ENCODE results near the gene FANCD2.
"Not testable (repeated sequence)": the region's sequence is repeated elsewhere in the genome, so short reads cannot be mapped to it uniquely, and the experiment has no call there.

Gene FANCD2

DNA sequence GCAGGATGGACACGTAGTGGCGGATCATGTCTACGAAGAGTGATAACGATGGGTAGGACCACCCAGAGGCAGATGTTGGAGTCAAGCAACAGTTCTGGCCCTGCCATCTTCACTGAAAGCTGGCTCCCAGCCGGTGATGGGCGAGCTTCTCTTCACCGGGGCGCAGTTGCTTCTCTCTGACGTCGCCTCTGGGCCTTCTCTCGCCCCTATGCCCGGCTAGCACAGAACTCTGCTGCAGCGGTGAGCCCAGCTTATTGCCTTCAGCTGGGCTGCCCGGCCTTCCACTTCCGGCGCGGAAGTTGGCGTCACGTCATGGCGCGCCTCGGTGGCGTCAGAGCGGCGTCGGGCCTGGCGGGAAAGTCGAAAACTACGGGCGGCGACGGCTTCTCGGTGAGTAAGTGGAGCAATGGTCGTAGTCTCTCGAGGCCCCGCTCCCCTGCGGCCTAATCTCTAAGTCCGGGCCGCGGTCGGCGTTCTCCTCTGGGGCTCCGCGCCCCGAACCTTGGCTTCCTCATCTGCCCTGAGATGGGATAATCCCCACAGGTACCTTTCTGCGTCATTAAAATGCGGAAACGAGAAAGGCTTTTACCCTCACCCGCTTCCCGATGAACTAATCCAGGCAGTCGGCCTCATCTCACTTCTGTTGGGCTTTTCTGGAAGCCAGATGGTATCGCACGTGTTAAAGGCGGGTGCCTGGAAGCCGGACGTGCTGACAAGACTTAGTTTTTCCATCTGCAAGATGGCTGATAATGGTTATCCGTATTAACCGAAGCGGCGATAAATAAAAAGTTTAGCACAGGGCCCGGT is at the start of gene FANCD2:
FANCD2 (plus strand) TSS at position 354 of the 807 bp plus-strand sequence. CDS start 2,221 bp downstream, outside the sequence.
- DNase-seq (ENCODE audit: low read depth), result peak; percentile 78

DNA sequence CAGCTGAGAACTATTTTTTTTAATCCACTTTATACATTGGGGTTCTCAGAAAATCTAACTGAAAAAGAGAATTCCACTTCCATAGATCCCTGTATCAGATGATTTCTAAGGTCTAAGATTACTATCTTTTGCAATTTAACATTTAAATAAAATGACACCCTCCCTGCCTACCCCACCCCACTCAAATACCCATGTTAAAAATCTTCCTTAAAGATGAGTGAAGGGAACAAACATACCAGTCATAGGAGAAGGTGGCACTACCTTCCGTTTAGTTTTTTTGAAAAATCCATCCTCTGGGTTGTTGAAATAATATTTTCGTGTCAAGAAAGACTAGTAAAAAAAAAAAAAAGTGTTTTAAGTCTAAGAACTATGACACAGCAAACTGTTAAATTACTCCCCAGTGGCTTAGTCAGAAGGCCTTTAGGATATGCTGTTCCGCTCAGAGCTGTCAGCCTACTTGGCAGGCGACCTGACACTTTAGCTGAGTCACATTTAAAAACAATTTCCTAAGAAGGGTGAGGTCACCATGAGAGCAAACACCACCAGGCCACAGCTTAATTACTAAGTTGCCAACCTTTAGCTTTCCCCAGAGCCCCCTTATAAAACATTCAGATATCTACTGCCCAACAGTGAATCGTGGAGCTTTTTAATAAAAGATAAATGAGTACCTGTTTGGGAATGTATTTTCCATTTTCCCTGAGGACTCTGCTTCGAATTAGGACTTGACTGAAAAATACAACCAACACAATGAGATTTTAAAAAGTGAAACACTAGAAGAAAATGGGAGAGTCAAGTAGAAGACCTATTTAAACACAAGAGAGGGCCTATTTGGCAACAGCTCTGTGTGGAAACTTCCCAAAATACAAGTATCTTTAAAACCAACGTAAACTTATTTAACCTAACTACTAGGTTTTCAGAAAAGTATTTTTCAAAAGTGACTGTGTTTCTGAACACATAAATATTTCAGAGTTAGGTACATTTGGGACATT is 49.2 kb upstream of the FANCD2 start:
- DNase-seq (ENCODE audit: low read depth), result peak; percentile 99

DNA sequence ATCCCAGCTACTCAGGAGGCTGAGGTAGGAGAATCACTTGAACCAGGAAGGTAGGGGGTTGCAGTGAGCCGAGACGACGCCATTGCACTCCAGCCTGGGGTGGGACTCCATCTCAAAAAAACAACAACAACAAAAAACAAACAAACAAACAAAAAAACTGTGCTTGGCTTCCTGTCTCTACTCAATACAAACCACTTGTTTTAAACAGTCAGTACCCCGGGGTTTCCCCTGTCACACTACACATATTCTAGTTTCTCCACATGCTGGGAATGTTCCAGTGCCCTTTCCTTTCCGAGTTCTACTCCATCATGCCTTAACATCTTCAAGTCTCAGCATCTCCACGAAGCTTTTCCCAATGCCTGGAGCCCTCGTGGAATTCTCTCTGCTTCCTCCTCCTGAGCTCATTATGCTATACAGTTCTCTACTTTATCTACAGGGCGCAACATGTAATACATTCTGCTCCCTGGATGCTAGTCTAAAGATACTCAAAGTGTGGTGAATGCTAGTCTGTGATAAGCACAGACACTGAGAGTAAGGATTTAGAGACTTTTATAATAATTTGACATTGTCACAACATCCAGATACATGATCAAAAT is 47.4 kb upstream of the FANCD2 start:
- DNase-seq (ENCODE audit: low read depth), result no peak

DNA sequence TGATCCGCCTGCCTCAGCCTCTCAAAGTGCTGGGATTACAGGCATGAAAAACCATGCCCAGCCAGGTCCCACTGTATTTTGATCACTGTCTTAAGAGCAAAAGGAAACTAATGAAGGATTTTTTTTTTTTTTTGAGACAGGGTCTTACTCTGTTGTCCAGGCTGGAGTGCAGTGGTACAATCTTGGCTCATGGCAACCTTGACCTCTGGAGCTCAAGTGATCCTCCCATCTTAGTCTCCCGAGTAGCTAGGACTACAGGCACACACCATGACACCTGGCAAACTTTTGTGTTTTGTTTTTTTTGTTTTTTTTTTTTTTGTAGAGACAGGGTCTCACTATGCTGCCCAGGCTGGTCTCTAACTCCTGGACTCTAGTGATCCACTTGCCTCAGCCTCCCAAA is 46.0 kb upstream of the FANCD2 start:
- no peak for DNase-seq (ENCODE audit: low read depth)

DNA sequence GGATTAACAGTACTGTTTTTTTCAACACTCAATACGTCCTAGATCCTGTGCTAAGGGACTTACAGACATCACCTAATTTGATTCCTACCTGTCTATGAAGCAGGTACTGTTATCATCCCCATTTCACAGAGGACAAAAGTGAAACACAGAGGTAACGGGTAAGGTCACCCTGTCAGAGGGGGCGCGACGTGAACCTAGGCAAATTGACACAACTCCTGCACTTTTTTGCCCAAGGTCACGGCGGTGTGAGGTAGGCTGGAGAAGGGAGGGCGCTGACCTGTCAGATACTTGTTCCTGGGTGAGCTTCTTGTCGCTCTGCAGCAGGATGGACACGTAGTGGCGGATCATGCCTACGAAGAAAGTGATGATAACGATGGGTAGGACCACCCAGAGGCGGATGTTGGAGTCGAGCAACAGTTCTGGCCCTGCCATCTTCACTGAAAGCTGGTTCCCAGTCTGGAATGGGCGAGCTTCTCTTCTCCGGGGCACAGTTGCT is 40.0 kb upstream of the FANCD2 start:
- no peak for DNase-seq (ENCODE audit: low read depth)

DNA sequence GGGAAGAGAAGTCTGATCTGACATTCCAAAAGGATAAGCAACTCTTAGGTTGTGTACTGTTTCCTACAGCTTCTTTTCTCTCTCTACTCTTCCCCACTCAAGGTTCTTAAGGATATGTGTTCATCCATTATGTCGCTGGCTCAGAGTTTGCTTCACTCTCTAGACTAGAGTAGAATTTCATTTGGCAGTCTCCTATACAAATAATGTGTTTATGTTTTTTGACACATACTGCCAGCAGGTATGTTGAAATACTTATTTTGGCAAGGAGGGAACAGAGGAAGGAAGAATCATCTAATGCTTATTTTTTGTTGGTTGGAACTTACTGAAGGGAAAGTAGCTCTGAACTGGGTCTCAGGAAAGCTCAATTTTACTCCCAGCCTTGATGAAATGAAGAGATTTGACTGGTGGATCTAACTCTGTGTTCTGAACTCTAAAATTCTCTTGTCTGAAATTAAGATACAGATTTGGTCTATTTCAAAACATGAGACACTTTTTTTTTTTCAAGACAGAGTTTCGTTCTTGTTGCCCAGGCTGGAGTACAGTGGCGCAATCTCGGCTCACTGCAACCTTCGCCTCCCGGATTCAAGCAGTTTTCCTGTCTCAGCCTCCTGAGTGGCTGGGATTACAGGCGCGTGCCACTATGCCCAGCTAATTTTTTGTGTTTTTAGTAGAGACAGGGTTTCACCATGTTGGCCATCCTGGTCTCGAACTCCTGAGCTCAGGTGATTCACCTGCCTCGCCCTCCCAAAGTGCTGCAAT is 32.0 kb upstream of the FANCD2 start:
- peak; percentile 92 for DNase-seq (ENCODE audit: low read depth)

DNA sequence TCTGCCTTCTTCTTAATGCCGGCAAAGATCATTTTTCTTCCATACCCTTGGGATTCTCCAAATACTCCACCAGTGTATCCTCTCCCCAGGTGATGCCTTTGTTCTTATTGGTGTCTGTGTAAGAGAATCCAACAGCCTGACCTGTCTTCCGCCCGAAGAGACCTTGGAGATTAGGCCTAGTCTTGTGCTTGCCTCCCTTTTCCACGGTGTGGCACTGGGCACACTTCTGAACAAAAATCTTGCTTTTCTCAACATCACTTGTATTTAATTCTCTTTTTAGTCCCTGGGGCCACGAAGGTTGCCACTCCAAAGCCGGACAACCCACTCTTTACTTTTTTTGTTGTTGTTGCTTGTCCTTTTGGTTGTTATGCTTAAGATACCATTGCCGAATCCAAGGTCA is 25.6 kb upstream of the FANCD2 start:
- DNase-seq (ENCODE audit: low read depth), result no peak

DNA sequence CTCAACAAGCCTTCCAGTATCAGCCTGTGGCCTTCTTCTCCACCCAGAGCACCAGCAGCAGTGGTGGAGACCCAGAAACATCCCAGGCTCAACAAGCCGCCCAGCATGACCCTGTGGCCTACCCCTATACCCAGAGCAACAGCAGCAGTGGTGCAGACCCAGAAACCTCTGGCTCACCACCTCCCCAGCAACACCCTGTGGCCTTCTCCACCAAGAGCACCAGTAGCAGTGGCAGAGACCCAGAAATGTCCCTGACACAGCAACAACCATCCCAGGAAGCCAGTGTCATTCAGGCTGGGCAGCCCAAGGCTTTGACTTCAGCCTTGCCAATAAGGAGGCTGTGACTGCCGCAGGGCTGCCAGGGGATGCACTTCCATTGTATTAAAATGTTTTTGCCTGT is 23.3 kb upstream of the FANCD2 start:
- DNase-seq (ENCODE audit: low read depth), result no peak

DNA sequence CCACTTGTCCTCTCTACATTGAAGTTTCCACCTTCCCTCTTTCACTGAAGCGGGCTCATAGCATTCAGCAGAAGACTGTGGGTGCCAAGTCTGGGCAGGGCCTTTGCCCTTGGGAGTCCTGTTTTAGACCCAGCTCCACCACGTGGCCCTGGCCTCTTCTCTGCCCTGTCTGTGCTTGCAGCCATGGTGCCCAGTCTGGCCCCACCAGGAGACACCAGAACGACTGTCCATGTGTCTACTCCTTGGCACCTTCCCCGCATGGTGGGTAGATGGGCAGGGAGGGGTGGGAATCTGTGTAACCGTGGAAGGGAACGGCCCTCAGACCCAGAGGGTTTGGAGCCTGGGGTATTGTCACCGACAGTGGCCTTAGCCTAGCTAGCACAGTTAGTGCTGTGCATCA is 21.7 kb upstream of the FANCD2 start:
- no peak for DNase-seq (ENCODE audit: low read depth)

DNA sequence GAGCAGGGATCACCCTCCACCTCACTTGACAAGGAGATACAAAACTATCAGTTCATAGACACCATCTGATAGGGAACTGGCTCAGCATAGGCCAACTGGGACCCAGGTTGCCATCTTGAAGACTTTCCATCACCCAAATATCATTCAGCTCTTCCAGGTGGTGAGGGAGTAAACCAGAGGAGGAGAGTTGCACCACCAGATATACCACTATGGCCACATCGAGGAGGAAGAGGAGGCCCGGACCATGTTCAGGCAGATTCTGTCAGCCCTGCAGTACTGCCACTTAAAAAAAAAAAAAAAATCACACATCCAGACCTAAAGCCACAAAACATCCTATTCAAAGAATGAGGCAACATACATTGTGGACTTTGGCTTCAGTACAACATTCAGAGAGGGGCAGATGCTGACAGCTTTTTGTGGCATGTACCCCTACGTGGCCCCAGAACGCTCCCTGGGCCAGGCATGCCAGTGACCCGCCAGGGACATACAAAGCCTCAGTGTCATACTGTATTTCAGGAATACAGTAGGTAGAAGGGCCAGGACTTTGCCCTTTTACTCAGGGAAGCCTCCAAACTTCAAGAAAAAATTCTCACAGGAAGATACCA is 21.2 kb upstream of the FANCD2 start:
- peak; percentile 53 for DNase-seq (ENCODE audit: low read depth)

DNA sequence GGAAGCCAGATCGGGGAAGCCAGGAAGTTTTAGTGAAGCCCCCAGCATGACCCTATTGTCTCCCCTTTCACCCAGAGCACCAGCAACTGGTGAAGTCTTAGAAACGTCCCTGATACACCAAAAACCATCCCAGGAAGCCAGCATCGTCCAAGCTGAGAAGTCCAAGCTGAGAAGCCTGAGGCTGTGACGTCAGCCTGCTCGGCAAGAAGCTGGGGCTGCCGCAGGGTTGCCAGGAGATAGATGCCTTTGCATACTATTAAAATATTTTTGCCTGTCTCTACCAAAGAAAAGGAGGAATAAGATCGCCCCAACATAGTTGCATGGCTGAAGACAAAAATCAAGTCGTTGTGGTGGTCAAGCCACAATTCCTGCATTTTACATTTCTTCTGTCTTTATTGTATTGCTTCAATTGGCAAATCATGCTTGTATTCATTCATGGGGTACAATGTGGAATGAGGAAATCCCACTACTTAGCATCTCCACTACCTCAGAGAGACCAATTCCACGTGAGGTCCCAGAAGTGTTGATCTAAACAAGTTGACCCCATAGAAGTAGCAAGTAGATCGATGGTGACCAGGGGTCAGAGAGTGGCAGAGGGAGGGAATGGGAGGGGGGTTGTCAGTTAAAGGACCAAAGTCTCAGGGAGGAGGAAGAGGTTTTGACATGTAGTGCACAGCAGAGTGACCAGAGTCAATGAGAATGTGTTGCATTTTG is 20.0 kb upstream of the FANCD2 start:
- no peak for DNase-seq (ENCODE audit: low read depth)

DNA sequence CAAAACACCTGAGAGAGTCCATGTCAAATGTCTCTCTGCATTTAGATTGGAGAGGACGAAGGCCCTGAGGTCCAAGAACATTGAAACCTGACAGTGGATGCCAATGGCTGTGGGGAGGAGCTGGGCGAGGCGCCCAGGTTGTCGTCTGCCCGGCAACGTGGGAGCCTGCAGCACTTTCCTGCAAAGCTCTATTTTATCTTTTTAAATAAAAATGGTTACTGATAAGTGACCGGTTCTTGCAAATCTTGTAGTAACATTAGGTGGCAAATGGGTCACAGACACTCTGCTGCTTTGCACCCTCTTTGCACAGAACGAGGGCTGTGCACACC is 19.5 kb upstream of the FANCD2 start:
- DNase-seq (ENCODE audit: low read depth), result no peak

DNA sequence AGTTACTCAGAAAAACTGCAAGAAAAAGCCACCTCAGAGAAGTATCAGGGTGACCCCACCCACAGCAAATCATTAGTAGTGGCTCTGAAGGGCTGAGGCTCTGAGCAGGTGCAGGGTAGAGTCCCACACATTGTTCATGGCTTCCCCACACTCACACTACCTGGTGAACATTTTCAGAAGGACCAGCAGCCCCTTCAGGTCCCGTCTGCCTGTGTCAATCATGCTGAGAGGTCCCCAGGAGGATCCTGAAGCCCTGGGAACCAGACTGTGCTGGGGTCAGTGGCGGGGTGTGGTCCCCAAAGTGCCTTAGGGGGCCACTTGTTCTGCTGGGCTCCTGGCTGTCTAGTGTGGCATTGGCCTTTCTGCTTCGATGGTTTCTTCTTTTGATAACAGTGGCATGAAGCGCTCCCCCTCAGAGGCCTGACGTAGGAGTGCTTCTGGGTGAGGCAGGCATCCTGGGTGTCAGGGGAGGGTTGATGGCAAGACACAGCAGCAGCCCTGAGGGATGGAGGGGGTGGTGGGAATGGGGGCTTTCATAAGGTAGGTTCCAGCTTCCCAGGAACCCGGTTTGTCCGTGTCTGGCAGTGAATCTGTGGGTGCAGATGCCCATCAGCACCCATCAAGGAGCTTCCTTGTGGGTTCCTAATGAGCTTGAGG is 19.0 kb upstream of the FANCD2 start:
- DNase-seq (ENCODE audit: low read depth), result no peak

DNA sequence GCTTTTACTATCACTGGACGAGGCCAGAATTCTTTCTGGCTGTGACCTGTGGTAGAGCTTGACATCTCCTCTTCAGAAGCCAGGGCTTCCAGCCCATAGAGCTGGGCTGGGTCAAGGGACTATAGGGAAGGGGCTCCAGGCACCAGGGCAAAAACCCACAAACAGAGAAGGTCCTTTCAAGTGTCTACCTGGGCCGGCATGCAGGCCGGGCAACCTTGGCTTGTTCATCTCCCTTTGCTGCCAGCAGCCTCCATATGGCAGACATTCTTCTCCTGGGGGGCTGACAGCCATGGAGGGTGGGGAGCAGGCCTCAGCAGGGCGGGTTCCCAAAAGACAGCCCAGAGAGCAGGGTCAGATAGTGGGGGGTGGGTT is 18.0 kb upstream of the FANCD2 start:
- not testable (repeated sequence) for DNase-seq (ENCODE audit: low read depth)

DNA sequence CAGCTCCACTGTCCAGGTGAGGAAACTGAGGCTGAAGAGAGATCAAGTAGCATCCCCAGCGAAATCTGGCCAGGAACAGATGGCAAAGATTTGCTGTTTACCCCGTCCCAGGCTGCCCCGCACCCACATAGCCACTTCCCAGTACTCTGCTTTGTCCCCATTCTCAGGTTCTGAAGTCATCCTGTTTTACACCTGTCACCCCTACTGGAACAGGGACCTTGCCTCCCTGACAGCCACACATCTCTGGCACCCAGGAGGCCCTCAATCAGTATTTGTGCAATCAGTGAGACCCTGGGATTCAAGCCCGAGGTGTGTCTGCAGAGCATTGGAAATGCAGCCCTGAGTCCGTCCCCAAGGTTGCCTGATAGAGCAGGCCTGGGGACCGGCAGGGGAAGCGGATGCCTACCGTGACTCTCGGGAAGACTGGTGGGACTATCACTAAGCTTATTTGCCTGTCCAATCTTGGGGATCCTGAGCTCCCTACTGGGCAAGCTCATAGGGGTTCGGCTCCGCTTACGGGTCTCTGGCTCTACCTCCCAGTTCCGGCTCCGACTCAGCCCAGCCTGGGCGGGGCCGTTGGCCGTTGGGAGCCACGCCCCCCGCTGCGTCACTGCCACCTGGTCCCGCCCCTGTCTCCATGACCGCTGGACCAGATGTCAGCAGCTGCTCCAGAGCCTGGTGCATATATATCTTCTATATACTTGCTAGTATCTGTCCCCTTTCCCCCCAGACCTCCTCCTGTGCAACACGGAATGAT is 17.5 kb upstream of the FANCD2 start:
- DNase-seq (ENCODE audit: low read depth), result peak; percentile 62

DNA sequence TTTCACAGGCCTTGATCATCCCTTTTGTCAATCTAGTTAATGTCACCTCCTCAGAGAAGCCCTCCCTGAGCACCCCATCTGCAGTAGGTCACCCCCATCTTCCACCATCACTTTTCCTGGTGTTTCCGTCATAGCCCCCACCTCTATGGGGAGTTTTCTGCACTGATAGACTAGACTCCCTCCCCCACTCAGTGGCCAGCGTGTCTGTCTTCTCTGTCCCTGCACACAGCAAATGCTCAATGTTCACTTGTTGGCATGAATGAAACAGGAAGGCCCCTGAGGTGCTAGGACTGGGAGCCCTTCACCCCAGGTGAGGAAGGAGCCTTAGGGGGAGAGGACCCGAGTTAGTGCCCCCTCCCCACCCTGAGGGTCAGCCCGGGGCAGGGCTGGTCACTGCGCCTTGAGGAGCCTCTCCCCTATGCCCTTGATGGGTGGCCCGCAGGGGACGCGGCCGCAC is 15.8 kb upstream of the FANCD2 start:
- DNase-seq (ENCODE audit: low read depth), result no peak

DNA sequence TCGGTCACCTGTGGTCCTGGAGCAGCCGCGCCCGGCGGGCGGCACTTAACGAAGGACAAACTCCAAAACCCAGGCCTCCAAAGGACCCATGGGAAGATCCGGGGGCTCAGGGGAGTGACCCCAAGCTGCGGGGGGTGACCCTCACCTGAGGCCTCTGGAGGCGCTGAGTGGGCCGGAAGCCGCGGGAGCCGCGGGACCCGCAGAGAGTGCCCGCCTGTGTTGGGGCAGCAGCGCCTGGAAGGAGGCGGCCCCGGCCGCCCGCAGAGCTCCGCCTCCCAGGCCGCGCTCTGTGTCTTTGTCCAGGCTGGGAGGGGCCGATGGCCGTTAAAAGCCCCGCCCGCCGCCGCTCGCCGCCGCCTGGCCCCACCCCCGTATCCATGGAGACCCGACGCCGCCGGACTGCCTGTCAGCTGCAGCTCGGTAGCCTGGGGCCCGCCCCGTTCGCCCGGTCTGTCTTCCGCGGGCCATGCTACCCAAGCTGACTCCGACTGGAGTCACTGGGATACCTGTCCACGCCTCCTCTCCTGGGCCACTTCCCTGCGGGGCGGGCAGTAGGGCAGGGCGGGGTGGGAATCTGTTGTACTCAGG is 15.3 kb upstream of the FANCD2 start:
- DNase-seq (ENCODE audit: low read depth), result peak; percentile 88

DNA sequence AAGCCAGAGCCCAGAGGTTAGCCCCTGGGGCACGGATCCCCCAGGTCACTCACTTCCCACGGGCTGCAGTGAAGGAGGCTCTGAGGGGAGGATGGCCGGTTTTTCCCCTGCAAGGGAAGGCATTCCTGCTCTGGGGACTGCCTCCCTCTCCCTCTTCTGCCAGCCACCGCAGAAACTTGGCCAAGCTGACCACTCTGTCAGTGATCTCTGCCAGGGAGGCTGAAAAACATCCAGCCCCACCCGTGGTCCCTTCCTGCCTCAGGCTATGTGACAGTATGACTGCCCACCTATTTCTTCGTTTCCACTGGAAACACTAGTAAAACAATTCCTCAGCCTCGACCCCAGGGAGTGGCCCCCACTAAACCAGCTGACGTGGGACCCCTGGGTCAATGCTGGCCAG is 14.6 kb upstream of the FANCD2 start:
- DNase-seq (ENCODE audit: low read depth), result peak; percentile 69

DNA sequence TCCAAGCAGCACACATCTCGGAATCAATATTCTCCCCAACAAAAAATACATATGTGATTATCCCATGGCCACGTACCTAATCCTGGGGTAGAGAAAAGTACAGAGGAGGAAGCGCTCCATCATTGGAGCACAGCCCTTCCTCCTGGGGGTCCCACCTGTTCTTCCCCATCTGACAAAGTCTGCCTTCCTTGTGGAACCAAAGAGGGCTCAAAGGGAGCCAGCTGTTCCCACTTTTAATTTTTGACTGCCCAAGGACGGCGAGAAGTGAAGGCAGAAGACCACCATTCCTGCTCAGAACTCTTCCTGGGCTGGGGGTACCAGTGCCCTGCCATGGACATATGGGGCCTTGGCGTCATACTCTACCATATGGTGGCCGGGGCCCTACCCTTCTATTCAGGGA is 14.1 kb upstream of the FANCD2 start:
- no peak for DNase-seq (ENCODE audit: low read depth)
